HFFc6 (cell line): ENCODE results near the gene YIPF3. TPM values are rescaled to one million over a fixed set of nuclear protein-coding genes. Genes with fewer than 3 reads are reported as not detected.

Source experiments
- DNase-seq: peaks from one replicate; pipeline ENCODE4 v3.0.0-alpha.2; 2018
- H3K27ac Mint-ChIP-seq: 2 replicates; pipeline ENCODE4 v1.8.0; 2020; ENCODE audit warnings: mild to moderate bottlenecking, mixed read lengths
- H3K27me3 Mint-ChIP-seq: 2 replicates; pipeline ENCODE4 v1.8.0; 2021; ENCODE audit warnings: mild to moderate bottlenecking, moderate library complexity, mixed read lengths; ENCODE audit not compliant: insufficient read depth
- H3K36me3 Mint-ChIP-seq: 2 replicates; pipeline ENCODE4 v1.8.0; 2021; ENCODE audit warnings: low read depth, mixed read lengths
- H3K4me1 Mint-ChIP-seq: 2 replicates; pipeline ENCODE4 v1.8.0; 2020; ENCODE audit warnings: low read depth, mixed read lengths
- H3K4me3 Mint-ChIP-seq: 2 replicates; pipeline ENCODE4 v1.8.0; 2020; ENCODE audit warnings: mild to moderate bottlenecking, moderate library complexity, mixed read lengths
- H3K9me3 Mint-ChIP-seq: 2 replicates; pipeline ENCODE4 v1.8.0; 2020; ENCODE audit warnings: mild to moderate bottlenecking, mixed read lengths
- CTCF ChIP-seq: fragments of 200-600 bp; sonication (generic); IDR thresholded peaks from 2 replicates; pipeline ENCODE4 v1.5.0; 2021; ENCODE audit warnings: antibody characterized with exemption, mild to moderate bottlenecking
- total RNA-seq, 6 experiments: library from RNA; stranded (reverse); fragmentation: NEBNext Ultra II Directional; extraction: Animal tissue kit (Norgen Biotek cat#: 25700); gene quantifications; 2 replicates in 1 of 6; 3 replicates in 5 of 6; pipeline ENCODE4 v1.2.3, GENCODE V29; 2021

The YIPF3 gene
- total RNA-seq, 6 experiments from 2014 or later, result 147 to 176 (median 158) TPM

GRCh38 chr6:43523284-43523683, 6.6 kb upstream of the YIPF3 start:
- Mint-ChIP-seq H3K4me3 (no peak overlapping the region), H3K36me3 (peaks cover 37% of the 10 kb centered on the region), H3K27me3 (no peaks in the 10 kb centered on the region; the same call in 1 of the 2 replicates)

GRCh38 chr6:43522547-43523261, 6.0 kb upstream of the YIPF3 start:
- TF ChIP-seq CTCF, result no peak
- Mint-ChIP-seq H3K4me1 (no peaks in the 10 kb centered on the region), H3K27ac (no peak overlapping the region), H3K9me3 (no peaks in the 10 kb centered on the region), H3K4me3 (no peak overlapping the region), H3K36me3 (peaks cover 34% of the 10 kb centered on the region), H3K27me3 (no peaks in the 10 kb centered on the region; the same call in 1 of the 2 replicates)
- DNase-seq, result no peak

More at GRCh38 chr6:43523284-43523683, 6.6 kb upstream of the YIPF3 start:
- no peaks in the 10 kb centered on the region for H3K4me1 Mint-ChIP-seq
- TF ChIP-seq CTCF, result no peak
- no peak overlapping the region for H3K27ac Mint-ChIP-seq
- no peaks in the 10 kb centered on the region for H3K9me3 Mint-ChIP-seq
- DNase-seq, result no peak

- peaks cover 26% of the 10 kb centered on the region for H3K36me3 Mint-ChIP-seq
- H3K27me3 Mint-ChIP-seq, result no peaks in the 10 kb centered on the region; the same call in 1 of the 2 replicates
- H3K4me3 Mint-ChIP-seq, result no peak overlapping the region
- H3K9me3 Mint-ChIP-seq, result no peaks in the 10 kb centered on the region
- H3K27ac Mint-ChIP-seq, result no peak overlapping the region
- no peak for TF ChIP-seq CTCF
- no peak for DNase-seq
- no peaks in the 10 kb centered on the region for H3K4me1 Mint-ChIP-seq
Measured at GRCh38 chr6:43521836-43522235, 5.1 kb upstream of the YIPF3 start.

GRCh38 chr6:43520097-43520496, 3.4 kb upstream of the YIPF3 start:
- Mint-ChIP-seq H3K9me3 (no peaks in the 10 kb centered on the region), H3K27ac (no peak overlapping the region), H3K27me3 (no peaks in the 10 kb centered on the region), H3K36me3 (peaks cover 34% of the 10 kb centered on the region), H3K4me3 (no peak overlapping the region), H3K4me1 (peaks cover 13% of the 10 kb centered on the region)
- no peak for DNase-seq
- TF ChIP-seq CTCF, result no peak

GRCh38 chr6:43517505-43518357, 1.0 kb upstream of the YIPF3 start:
- Mint-ChIP-seq H3K4me3 (no peak overlapping the region), H3K36me3 (peaks cover 16% of the 10 kb centered on the region), H3K9me3 (no peaks in the 10 kb centered on the region), H3K27me3 (no peaks in the 10 kb centered on the region), H3K4me1 (peaks cover 24% of the 10 kb centered on the region), H3K27ac (no peak overlapping the region)
- DNase-seq, result peak; percentile 39
- no peak for TF ChIP-seq CTCF
